Sigmoid colon (tissue), 7 donors: ENCODE measurements around the gene SERPINA9. TPM values are rescaled to one million over a fixed set of nuclear protein-coding genes. Genes with fewer than 3 reads are reported as not detected.

Experiments
- DNase-seq: peaks from one replicate; pipeline ENCODE4 v3.0.0-alpha.2; 2019
- H3K27ac ChIP-seq, 4 donors: fragments of 200-600 bp; sonication (generic); one replicate each; pipeline ENCODE4 v1.5.1; 2016 to 2019; ENCODE audit warnings: mild to moderate bottlenecking in 1 of 4
- H3K27me3 ChIP-seq, 3 donors: fragments of 200-600 bp; sonication (generic); one replicate each; pipeline ENCODE4 v1.5.1; 2019; ENCODE audit warnings: mild to moderate bottlenecking in 1 of 3
- H3K36me3 ChIP-seq, 4 donors: fragments of 200-600 bp; sonication (generic); one replicate each; pipeline ENCODE4 v1.5.1; 2016 to 2019
- H3K4me1 ChIP-seq, 4 donors: fragments of 200-600 bp; sonication (generic); one replicate each; pipeline ENCODE4 v1.5.1; 2017 to 2019
- H3K4me3 ChIP-seq, 4 donors: fragments of 200-600 bp; sonication (generic); one replicate each; pipeline ENCODE4 v1.5.1; 2017 to 2019; ENCODE audit warnings: mild to moderate bottlenecking in 2 of 4, moderate library complexity in 1 of 4
- H3K9me3 ChIP-seq, 4 donors: fragments of 200-600 bp in 3 of 4; sonication (generic) in 3 of 4; one replicate each; pipeline versions ENCODE4 v1.5.1 to v1.6.1; 2013 to 2019
- EP300 ChIP-seq, 4 donors: sonication (generic); formaldehyde crosslinking; IDR thresholded peaks; one replicate each; pipeline ENCODE4 v1.6.1; 2017; ENCODE audit warnings: antibody characterized with exemption in 4 of 4
- POLR2A ChIP-seq, 2 donors: fragments of 450-650 bp; IDR thresholded peaks; one replicate each; pipeline ENCODE4 v1.6.1; 2016; ENCODE audit warnings: antibody characterized with exemption in 2 of 2, mild to moderate bottlenecking in 2 of 2, moderate library complexity in 2 of 2
- POLR2AphosphoS5 ChIP-seq, 4 donors: sonication (generic); formaldehyde crosslinking; IDR thresholded peaks; one replicate each; pipeline ENCODE4 v1.6.1; 2017; ENCODE audit warnings: antibody characterized with exemption in 4 of 4
- WGBS, 2 donors: extraction: QIAGEN DNeasy Blood & Tissue Kit; methylation state at CpG; one replicate each; pipeline ENCODE4 v1.1.7; 2013; 5-methylcytosine and 5-hydroxymethylcytosine counted together
- intact Hi-C: fragments of 100-400 bp; cut with DNase I; formaldehyde crosslinking; loops from one replicate; pipeline ENCODE4 v1.15.1; 2023
- polyA plus RNA-seq, 3 donors: library from polyadenylated mRNA; stranded (reverse); fragments of 200-250 nt; gene quantifications; one replicate each; pipeline ENCODE4 v1.2.3, GENCODE V29; 2013
- total RNA-seq, 4 donors: library from RNA; depleted of rRNA; stranded (reverse); fragments of >200 nt; gene quantifications; one replicate each; pipeline ENCODE4 v1.1.0, GENCODE V29; 2016
- TF ChIP-seq, protein P1 (sequence below), 4 experiments: fragments of 450-650 bp in 3 of 4; fragments of 200-600 bp in 1 of 4; IDR thresholded peaks; one replicate each; pipeline ENCODE4 v1.5.1; 2016 to 2019; ENCODE audit warnings: antibody characterized with exemption in 4 of 4, mild to moderate bottlenecking in 3 of 4, moderate library complexity in 2 of 4
- donor health status: healthy with polysubstance abuse.
- donor health status: Bipolar disorder and iron deficiency.
- donor health status: healthy.

Gene SERPINA9
- total and polyA plus RNA-seq, 7 donors: 0.80 TPM; not detected in 6

GRCh38 chr14:94448071-94448808 lies 27.8 kb downstream of the SERPINA9 start:
- 50 to 68% methylated on average over 14 of the region's 14 CpGs for WGBS, 2 donors
- TF ChIP-seq POLR2AphosphoS5 (IDR thresholded peaks at IDR 0.05): no peak
- no peak for TF ChIP-seq EP300 (IDR thresholded peaks at IDR 0.05)
- TF ChIP-seq, protein P1, sequence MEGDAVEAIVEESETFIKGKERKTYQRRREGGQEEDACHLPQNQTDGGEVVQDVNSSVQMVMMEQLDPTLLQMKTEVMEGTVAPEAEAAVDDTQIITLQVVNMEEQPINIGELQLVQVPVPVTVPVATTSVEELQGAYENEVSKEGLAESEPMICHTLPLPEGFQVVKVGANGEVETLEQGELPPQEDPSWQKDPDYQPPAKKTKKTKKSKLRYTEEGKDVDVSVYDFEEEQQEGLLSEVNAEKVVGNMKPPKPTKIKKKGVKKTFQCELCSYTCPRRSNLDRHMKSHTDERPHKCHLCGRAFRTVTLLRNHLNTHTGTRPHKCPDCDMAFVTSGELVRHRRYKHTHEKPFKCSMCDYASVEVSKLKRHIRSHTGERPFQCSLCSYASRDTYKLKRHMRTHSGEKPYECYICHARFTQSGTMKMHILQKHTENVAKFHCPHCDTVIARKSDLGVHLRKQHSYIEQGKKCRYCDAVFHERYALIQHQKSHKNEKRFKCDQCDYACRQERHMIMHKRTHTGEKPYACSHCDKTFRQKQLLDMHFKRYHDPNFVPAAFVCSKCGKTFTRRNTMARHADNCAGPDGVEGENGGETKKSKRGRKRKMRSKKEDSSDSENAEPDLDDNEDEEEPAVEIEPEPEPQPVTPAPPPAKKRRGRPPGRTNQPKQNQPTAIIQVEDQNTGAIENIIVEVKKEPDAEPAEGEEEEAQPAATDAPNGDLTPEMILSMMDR (IDR thresholded peaks at IDR 0.05): no peak
- no peak for TF ChIP-seq POLR2A (IDR thresholded peaks at IDR 0.05)
- no peak for DNase-seq
- Histone ChIP-seq H3K4me3 (no peak overlapping the region), H3K27ac (no peak overlapping the region), H3K9me3 (no peaks in the 10 kb centered on the region), H3K27me3 (peaks cover 0 to 9% (median 0%) of the 10 kb centered on the region in 3 donors), H3K36me3 (no peaks in the 10 kb centered on the region), H3K4me1 (no peaks in the 10 kb centered on the region)
- intact Hi-C loops: no loop called here

GRCh38 chr14:94447206-94447605 lies 28.8 kb downstream of the SERPINA9 start:
- H3K9me3 ChIP-seq: no peaks in the 10 kb centered on the region
- WGBS, 2 donors: 61 to 81% methylated on average over 3 of the region's 3 CpGs
- H3K36me3 ChIP-seq: no peaks in the 10 kb centered on the region
- no peak overlapping the region for H3K27ac ChIP-seq
- no peak overlapping the region for H3K4me3 ChIP-seq
- no peak for DNase-seq
- intact Hi-C loops: no loop called here
- TF ChIP-seq POLR2AphosphoS5 (IDR thresholded peaks at IDR 0.05) (no peak), POLR2A (IDR thresholded peaks at IDR 0.05) (no peak), EP300 (IDR thresholded peaks at IDR 0.05) (no peak)
- TF ChIP-seq, protein P1 (IDR thresholded peaks at IDR 0.05): no peak
- H3K4me1 ChIP-seq: no peaks in the 10 kb centered on the region
- H3K27me3 ChIP-seq: peaks cover 0 to 5% (median 0%) of the 10 kb centered on the region in 3 donors

DNA sequence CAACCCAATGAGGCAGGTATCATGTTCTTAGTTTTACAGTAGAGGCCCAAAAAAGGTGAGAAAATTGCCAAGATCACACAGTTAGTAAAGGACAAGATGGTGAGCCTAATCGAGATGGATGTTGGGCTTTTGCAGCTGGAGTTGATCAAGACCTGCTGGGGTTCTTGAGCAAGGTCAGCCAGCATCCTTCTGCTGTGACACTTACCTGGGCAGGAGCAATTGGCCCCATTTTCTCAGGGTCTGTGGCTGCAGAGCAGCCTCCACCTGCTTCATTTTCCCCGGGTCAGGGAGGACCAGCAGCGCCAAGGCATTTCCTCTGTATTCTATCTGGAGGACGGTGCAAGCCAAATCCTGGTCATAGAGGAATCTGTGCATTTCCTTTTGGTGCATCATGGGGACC lies 29.9 kb downstream of the SERPINA9 start:
- no peak overlapping the region for H3K27ac ChIP-seq
- H3K36me3 ChIP-seq: no peaks in the 10 kb centered on the region
- no peaks in the 10 kb centered on the region for H3K4me1 ChIP-seq
- peaks cover 0 to 5% (median 0%) of the 10 kb centered on the region in 3 donors for H3K27me3 ChIP-seq
- no peaks in the 10 kb centered on the region for H3K9me3 ChIP-seq
- no peak for DNase-seq
- no peak for TF ChIP-seq POLR2AphosphoS5 (IDR thresholded peaks at IDR 0.05)
- TF ChIP-seq, protein P1 (IDR thresholded peaks at IDR 0.05): no peak
- no peak for TF ChIP-seq POLR2A (IDR thresholded peaks at IDR 0.05)
- no peak for TF ChIP-seq EP300 (IDR thresholded peaks at IDR 0.05)
- H3K4me3 ChIP-seq: no peak overlapping the region
- intact Hi-C loops: no loop called here
- WGBS, 2 donors: 79% methylated on average over 4 of the region's 4 CpGs

DNA sequence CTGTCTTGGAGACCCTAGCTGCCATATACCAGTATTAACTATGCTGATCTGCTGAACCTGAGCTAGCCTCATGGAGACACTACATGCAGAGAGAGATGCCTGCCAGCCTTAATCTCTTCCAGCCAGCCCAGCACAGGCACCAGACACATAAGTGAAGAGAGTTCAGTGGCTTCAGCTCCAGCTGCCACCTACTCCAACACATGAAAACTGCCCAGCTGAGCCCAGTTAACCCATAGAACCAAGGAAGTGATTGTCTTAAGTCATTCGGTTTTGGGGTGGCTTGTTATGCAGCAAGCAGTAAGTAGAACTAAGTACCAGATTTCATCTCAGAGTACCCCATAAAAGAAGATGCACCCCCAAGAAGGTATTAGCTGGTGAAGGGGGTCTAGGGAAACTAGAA lies 31.0 kb downstream of the SERPINA9 start:
- Histone ChIP-seq H3K4me3 (no peak overlapping the region), H3K36me3 (no peaks in the 10 kb centered on the region), H3K9me3 (no peaks in the 10 kb centered on the region), H3K4me1 (no peaks in the 10 kb centered on the region), H3K27me3 (peaks cover 0 to 5% (median 0%) of the 10 kb centered on the region in 3 donors), H3K27ac (no peak overlapping the region)
- intact Hi-C loops: no loop called here
- no peak for DNase-seq
- WGBS, 2 donors: 75 to 78% methylated on average over 1 of the region's 1 CpG
- TF ChIP-seq, protein P1 (IDR thresholded peaks at IDR 0.05): no peak
- TF ChIP-seq EP300 (IDR thresholded peaks at IDR 0.05) (no peak), POLR2A (IDR thresholded peaks at IDR 0.05) (no peak), POLR2AphosphoS5 (IDR thresholded peaks at IDR 0.05) (no peak)
